Uterus (tissue), 2 donors: ENCODE results near the gene ZFTA.

ENCODE experiments used
- CTCF ChIP-seq, 4 experiments: fragments of 200-600 bp in 2 of 4; fragments of 450-650 bp in 2 of 4; sonication (generic) in 2 of 4; IDR thresholded peaks; one replicate each; pipeline ENCODE4 v1.5.1; 2016 to 2019; ENCODE audit warnings: antibody characterized with exemption in 4 of 4, mild to moderate bottlenecking in 2 of 4, moderate library complexity in 1 of 4
- POLR2A ChIP-seq, 2 donors: fragments of 450-650 bp; IDR thresholded peaks; one replicate each; pipeline ENCODE4 v1.6.1; 2016; ENCODE audit warnings: antibody characterized with exemption in 2 of 2, mild to moderate bottlenecking in 1 of 2, moderate library complexity in 1 of 2

GRCh38 chr11:63791495-63792167 lies 23.1 kb upstream of the ZFTA start:
- no peak for TF ChIP-seq CTCF (IDR thresholded peaks at IDR 0.05)
- no peak for TF ChIP-seq POLR2A (IDR thresholded peaks at IDR 0.05)
